ENCODE results near the gene KRT72. TPM values are rescaled to one million over a fixed set of nuclear protein-coding genes. Genes with fewer than 3 reads are reported as not detected.

The KRT72 gene
- total and polyA plus RNA-seq, 12 donors: 0.15 TPM; not detected in 11

- no peaks in the 10 kb centered on the region for H3K36me3 ChIP-seq
- intact Hi-C loops (cut with DNase I): no loop called here
- DNase-seq (no peak), ATAC-seq (no peak)
- no peak overlapping the region for H3K4me3 ChIP-seq
- no peaks in the 10 kb centered on the region for H3K4me1 ChIP-seq
- H3K27ac ChIP-seq: no peak overlapping the region
- peaks cover 0 to 53% (median 12%) of the 10 kb centered on the region in 7 donors for H3K27me3 ChIP-seq
- H3K9me3 ChIP-seq: no peaks in the 10 kb centered on the region
- no peak for TF ChIP-seq CTCF (IDR thresholded peaks at IDR 0.05)
- WGBS, 2 donors: 82 to 83% methylated on average over 7 of the region's 7 CpGs
These were observed 16.1 kb upstream of the KRT72 start for GRCh38 chr12:52617403-52617785.

- no peaks in the 10 kb centered on the region for H3K36me3 ChIP-seq
- no peak overlapping the region for H3K27ac ChIP-seq
- no peaks in the 10 kb centered on the region for H3K9me3 ChIP-seq
- DNase-seq (no peak), ATAC-seq (no peak)
- no peak overlapping the region for H3K4me3 ChIP-seq
- 69 to 77% methylated on average over 10 of the region's 10 CpGs for WGBS, 2 donors
- intact Hi-C loops (cut with DNase I): no loop called here
- H3K27me3 ChIP-seq: peaks cover 0 to 56% (median 14%) of the 10 kb centered on the region in 7 donors
- TF ChIP-seq CTCF (IDR thresholded peaks at IDR 0.05): no peak
- H3K4me1 ChIP-seq: no peaks in the 10 kb centered on the region
These were observed 15.6 kb upstream of the KRT72 start for GRCh38 chr12:52616680-52617402.

GRCh38 chr12:52615912-52616311 lies 14.6 kb upstream of the KRT72 start:
- ATAC-seq (peak in 1 of 8 donors; percentile 18), DNase-seq (no peak)
- Histone ChIP-seq H3K9me3 (no peaks in the 10 kb centered on the region), H3K4me1 (no peaks in the 10 kb centered on the region), H3K27me3 (peaks cover 0 to 58% (median 24%) of the 10 kb centered on the region in 7 donors), H3K4me3 (no peak overlapping the region), H3K27ac (no peak overlapping the region), H3K36me3 (no peaks in the 10 kb centered on the region)
- intact Hi-C loops (cut with DNase I): no loop called here
- TF ChIP-seq CTCF (IDR thresholded peaks at IDR 0.05): no peak
- 85 to 87% methylated on average over 9 of the region's 9 CpGs for WGBS, 2 donors

- DNase-seq (no peak), ATAC-seq (no peak)
- no peaks in the 10 kb centered on the region for H3K9me3 ChIP-seq
- H3K36me3 ChIP-seq: no peaks in the 10 kb centered on the region
- H3K27me3 ChIP-seq: peaks cover 0 to 58% (median 26%) of the 10 kb centered on the region in 7 donors
- no peaks in the 10 kb centered on the region for H3K4me1 ChIP-seq
- H3K4me3 ChIP-seq: no peak overlapping the region
- no peak overlapping the region for H3K27ac ChIP-seq
- intact Hi-C loops (cut with DNase I): no loop called here
- TF ChIP-seq CTCF (IDR thresholded peaks at IDR 0.05): no peak
- WGBS, 2 donors: 56 to 60% methylated on average over 6 of the region's 6 CpGs
These were observed 14.1 kb upstream of the KRT72 start for GRCh38 chr12:52615208-52615868.
